Activated naive CD4-positive, alpha-beta T cell treated with anti-CD3 and anti-CD28 coated beads, Interleukin-2, amount 50 U/mL, for 16 hours (primary cell): Measurements from ENCODE around the gene HOXA13.

ENCODE experiments used
- DNase-seq: peaks from one replicate; pipeline ENCODE4 v3.0.0-alpha.2; 2020

The HOXA13 gene

GRCh38 chr7:27191833-27192545 is 7.9 kb downstream of the HOXA13 start:
- DNase-seq: no peak

- peak; percentile 6 for DNase-seq
Measured at GRCh38 chr7:27191161-27191731, 8.6 kb downstream of the HOXA13 start.

GRCh38 chr7:27189997-27190748 is 9.7 kb downstream of the HOXA13 start:
- DNase-seq: peak; percentile 3

GRCh38 chr7:27189295-27189996 is 10.4 kb downstream of the HOXA13 start:
- peak; percentile 12 for DNase-seq

GRCh38 chr7:27188386-27189294 is 11.3 kb downstream of the HOXA13 start:
- DNase-seq: peak; percentile 25

- DNase-seq: peak; percentile 11
Measured at GRCh38 chr7:27187475-27188385, 12.2 kb downstream of the HOXA13 start.

GRCh38 chr7:27186668-27187474 is 13.0 kb downstream of the HOXA13 start:
- no peak for DNase-seq

GRCh38 chr7:27185854-27186667 is 13.8 kb downstream of the HOXA13 start:
- peak; percentile 14 for DNase-seq

GRCh38 chr7:27185013-27185853 is 14.7 kb downstream of the HOXA13 start, which contains the start of gene HOXA11:
TSS of gene HOXA11 (minus strand) at chr7:27185232. CDS start at chr7:27185144, 88 bp downstream.
- DNase-seq: peak; percentile 11

- peak; percentile 18 for DNase-seq
Measured at GRCh38 chr7:27184337-27185012, 15.4 kb downstream of the HOXA13 start.

GRCh38 chr7:27183682-27184336 is 16.1 kb downstream of the HOXA13 start:
- DNase-seq: peak; percentile 9

GRCh38 chr7:27182861-27183681 is 16.8 kb downstream of the HOXA13 start:
- DNase-seq: peak; percentile 9

GRCh38 chr7:27182285-27182841 is 17.5 kb downstream of the HOXA13 start:
- DNase-seq: peak; percentile 0

- peak; percentile 0 for DNase-seq
Measured at GRCh38 chr7:27181795-27182275, 18.1 kb downstream of the HOXA13 start.
